RWPE1 (cell line): ENCODE data around the gene RIOK2.
A peak's percentile ranks its signal among the peaks of the same experiment; 100 is the strongest.

ENCODE experiments used
- CTCF ChIA-PET: fragments of 350-600 bp; sonication (Branson Sonifier 250); formaldehyde crosslinking; extraction: SDS; loops from one replicate; lab custom pipeline; 2021; lab: Yijun Ruan, JAX
- POLR2A ChIA-PET: fragments of 400-600 bp; formaldehyde crosslinking; extraction: SDS; loops from one replicate; lab custom pipeline; 2020; ENCODE audit warnings: antibody characterized with exemption; ENCODE audit not compliant: low non-redundant PET; lab: Yijun Ruan, JAX
- DNase-seq: peaks from one replicate; pipeline ENCODE4 v3.0.0; 2012; ENCODE audit warnings: low spot score
- H3K27ac ChIP-seq: fragments of 450-650 bp; 2 replicates; pipeline ENCODE4 v1.5.1; 2017
- TF ChIP-seq, protein P1 (sequence below): fragments of 450-650 bp; conservative IDR thresholded peaks from 2 replicates; pipeline ENCODE4 v1.5.1; 2017; ENCODE audit warnings: low read depth, mild to moderate bottlenecking

The RIOK2 gene

DNA sequence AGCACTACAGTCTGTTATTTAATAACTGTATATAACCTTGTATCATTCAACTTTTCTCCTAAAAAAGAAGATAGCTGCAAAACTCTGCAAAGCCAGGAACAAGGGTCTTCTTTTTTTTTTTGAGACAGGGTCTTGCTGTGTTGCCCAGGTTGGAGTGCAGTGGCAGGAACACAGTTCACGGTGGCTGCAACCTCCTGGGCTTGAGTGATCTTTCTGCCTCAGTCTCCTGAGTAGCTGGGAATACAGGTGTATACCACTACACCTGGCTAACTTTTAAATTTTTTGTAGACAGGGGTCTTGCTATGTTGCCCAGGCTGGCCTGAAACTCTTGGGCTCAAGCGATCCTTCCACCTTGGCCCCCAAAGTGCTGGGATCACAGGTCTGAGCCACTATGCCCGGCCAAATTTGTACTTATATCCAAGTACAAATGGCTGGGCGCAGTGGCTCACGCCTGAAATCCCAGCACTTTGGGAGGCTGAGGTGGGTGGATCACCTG is 19.2 kb downstream of the RIOK2 start:
- CTCF ChIA-PET = interaction anchor here (0.5 to 1.7 kb wide), 11 partner anchors 16 to 596 kb away, joined by 3 to 6 read pairs (median 4); no protein-coding TSS in a partner anchor
- DNase-seq = no peak
- H3K27ac ChIP-seq = no peak overlapping the region; the same call in 1 of the 2 replicates
- POLR2A ChIA-PET = no interaction called here
- TF ChIP-seq, protein P1, sequence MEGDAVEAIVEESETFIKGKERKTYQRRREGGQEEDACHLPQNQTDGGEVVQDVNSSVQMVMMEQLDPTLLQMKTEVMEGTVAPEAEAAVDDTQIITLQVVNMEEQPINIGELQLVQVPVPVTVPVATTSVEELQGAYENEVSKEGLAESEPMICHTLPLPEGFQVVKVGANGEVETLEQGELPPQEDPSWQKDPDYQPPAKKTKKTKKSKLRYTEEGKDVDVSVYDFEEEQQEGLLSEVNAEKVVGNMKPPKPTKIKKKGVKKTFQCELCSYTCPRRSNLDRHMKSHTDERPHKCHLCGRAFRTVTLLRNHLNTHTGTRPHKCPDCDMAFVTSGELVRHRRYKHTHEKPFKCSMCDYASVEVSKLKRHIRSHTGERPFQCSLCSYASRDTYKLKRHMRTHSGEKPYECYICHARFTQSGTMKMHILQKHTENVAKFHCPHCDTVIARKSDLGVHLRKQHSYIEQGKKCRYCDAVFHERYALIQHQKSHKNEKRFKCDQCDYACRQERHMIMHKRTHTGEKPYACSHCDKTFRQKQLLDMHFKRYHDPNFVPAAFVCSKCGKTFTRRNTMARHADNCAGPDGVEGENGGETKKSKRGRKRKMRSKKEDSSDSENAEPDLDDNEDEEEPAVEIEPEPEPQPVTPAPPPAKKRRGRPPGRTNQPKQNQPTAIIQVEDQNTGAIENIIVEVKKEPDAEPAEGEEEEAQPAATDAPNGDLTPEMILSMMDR = no peak

DNA sequence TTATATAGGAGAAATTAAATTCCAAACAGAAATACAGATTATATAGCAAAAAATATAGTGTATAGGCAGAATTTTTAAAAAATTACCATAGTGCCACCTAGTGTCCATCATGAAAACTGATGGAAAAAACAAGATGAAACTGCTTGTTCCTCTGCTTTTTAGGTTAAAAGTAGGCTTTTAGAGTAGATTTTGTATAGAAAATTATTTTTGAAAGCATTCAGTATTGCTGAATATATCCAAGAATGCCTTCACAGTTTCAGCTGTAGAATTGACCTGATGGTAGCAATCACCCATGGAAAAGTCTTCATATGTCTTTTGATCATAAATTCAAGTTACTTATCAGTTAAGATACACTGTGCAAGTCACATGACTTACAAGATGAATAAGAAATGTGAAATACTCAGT is 19.7 kb downstream of the RIOK2 start:
- ChIA-PET POLR2A (no interaction called here), CTCF (interaction anchor here (0.6 to 1.7 kb wide), 9 partner anchors 15 to 819 kb away, joined by 3 to 4 read pairs (median 4); no protein-coding TSS in a partner anchor)
- DNase-seq = no peak
- TF ChIP-seq, protein P1 = peak; percentile 76
- no peak overlapping the region for H3K27ac ChIP-seq

DNA sequence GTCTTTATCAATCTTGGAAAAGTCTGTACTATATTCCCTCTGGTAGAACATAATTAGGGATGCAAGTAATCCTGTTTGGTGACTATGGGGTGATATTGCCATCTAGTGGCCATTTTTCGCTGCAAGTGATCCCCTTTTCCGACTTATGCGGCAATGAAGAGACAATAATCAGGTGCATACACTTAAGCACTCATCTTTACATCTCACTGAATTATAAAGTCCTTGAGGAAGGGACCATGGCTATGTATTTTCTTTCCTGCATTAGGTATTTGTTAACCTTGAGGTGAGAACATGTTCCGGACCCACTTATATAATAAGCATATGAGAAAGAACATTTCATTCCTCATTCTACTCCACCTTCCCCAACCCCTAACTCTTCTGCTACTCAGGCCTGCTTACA is 21.0 kb downstream of the RIOK2 start:
- H3K27ac ChIP-seq = no peak overlapping the region
- POLR2A ChIA-PET = no interaction called here
- peak; percentile 66 for DNase-seq
- TF ChIP-seq, protein P1 = peak; percentile 97
- CTCF ChIA-PET = interaction anchor here (0.5 to 2.0 kb wide), 19 partner anchors 10 to 1880 kb away, joined by 3 to 15 read pairs (median 3); partner anchors contain the start of genes ERAP2 and LIX1

GRCh38 chr5:97157689-97158088 is 25.4 kb downstream of the RIOK2 start:
- CTCF ChIA-PET = interaction anchor here (0.7 kb wide), 1 partner anchor 163 kb away, joined by 3 read pairs; no protein-coding TSS in a partner anchor
- POLR2A ChIA-PET = no interaction called here

GRCh38 chr5:97151370-97151769 is 31.7 kb downstream of the RIOK2 start:
- POLR2A ChIA-PET = interaction anchor here (0.6 kb wide), 1 partner anchor 306 kb away, joined by 4 read pairs; no protein-coding TSS in a partner anchor
- no peak overlapping the region for H3K27ac ChIP-seq
- DNase-seq = no peak
- CTCF ChIA-PET = interaction anchor here (1.2 to 1.3 kb wide), 2 partner anchors 10 to 283 kb away, joined by 3 read pairs; no protein-coding TSS in a partner anchor
- TF ChIP-seq, protein P1 = no peak

More at GRCh38 chr5:97157689-97158088, 25.4 kb downstream of the RIOK2 start:
- no peak for DNase-seq
- TF ChIP-seq, protein P1 = no peak
- H3K27ac ChIP-seq = no peak overlapping the region

GRCh38 chr5:97150401-97150800 is 32.6 kb downstream of the RIOK2 start:
- DNase-seq = no peak
- no peak overlapping the region for H3K27ac ChIP-seq
- ChIA-PET CTCF (interaction anchor here (1.2 kb wide), 1 partner anchor 282 kb away, joined by 3 read pairs; no protein-coding TSS in a partner anchor), POLR2A (no interaction called here)
- TF ChIP-seq, protein P1 = no peak
